Osteoblast (primary cell): Measurements from ENCODE around the gene MYL4. TPM values are rescaled to one million over a fixed set of nuclear protein-coding genes. Genes with fewer than 3 reads are reported as not detected.

Experiments used
- DNase-seq: peaks from one replicate; pipeline ENCODE4 v3.0.0; 2011; ENCODE audit warnings: low spot score, mixed read lengths; ENCODE audit not compliant: insufficient read length; ENCODE audit errors: missing footprints
- H2AFZ ChIP-seq: 2 replicates; pipeline ENCODE4 v1.6.0; 2011; ENCODE audit warnings: mild to moderate bottlenecking, low read length
- H3K27ac ChIP-seq: 2 replicates; pipeline ENCODE4 v1.5.1; 2011; ENCODE audit warnings: mild to moderate bottlenecking, low read depth, low read length, moderate library complexity
- H3K27me3 ChIP-seq: 2 replicates; pipeline ENCODE4 v1.6.0; 2012; ENCODE audit warnings: mild to moderate bottlenecking, control low read depth, inconsistent platforms, low read length, moderate library complexity; ENCODE audit not compliant: insufficient read depth
- H3K36me3 ChIP-seq: 2 replicates; pipeline ENCODE4 v1.5.1; 2011; ENCODE audit warnings: mild to moderate bottlenecking, low read length, control low read depth, moderate library complexity; ENCODE audit not compliant: insufficient read depth
- H3K4me1 ChIP-seq: 2 replicates; pipeline ENCODE4 v1.5.1; 2011; ENCODE audit warnings: mild to moderate bottlenecking, low read length, control low read depth, moderate library complexity; ENCODE audit not compliant: insufficient read depth
- H3K4me2 ChIP-seq: 2 replicates; pipeline ENCODE4 v1.6.0; 2011; ENCODE audit warnings: mild to moderate bottlenecking, low read length; ENCODE audit not compliant: insufficient read depth
- H3K4me3 ChIP-seq: fragments of 200-600 bp; sonication (generic); 3 replicates; pipeline ENCODE4 v1.5.1; 2012; ENCODE audit warnings: mild to moderate bottlenecking, low read length, inconsistent platforms; ENCODE audit not compliant: insufficient read depth
- H3K79me2 ChIP-seq: 2 replicates; pipeline ENCODE4 v1.6.0; 2012; ENCODE audit warnings: mild to moderate bottlenecking, low read length, control low read depth, inconsistent platforms; ENCODE audit not compliant: insufficient read depth
- H3K9me3 ChIP-seq: 2 replicates; pipeline ENCODE4 v1.5.1; 2011; ENCODE audit warnings: low read depth, low read length, control low read depth
- H4K20me1 ChIP-seq: 2 replicates; pipeline ENCODE4 v1.6.0; 2012; ENCODE audit warnings: mild to moderate bottlenecking, low read length, control low read depth; ENCODE audit not compliant: insufficient read depth
- total RNA-seq: library from RNA; depleted of rRNA; stranded (reverse); fragments of >200 nt; gene quantifications from 2 replicates; pipeline ENCODE4 v1.2.3, GENCODE V29; 2012
- TF ChIP-seq, protein P1 (sequence below): IDR thresholded peaks from 2 replicates; pipeline ENCODE4 v1.5.1; 2011; ENCODE audit warnings: mild to moderate bottlenecking, low read depth, low read length, moderate library complexity; ENCODE audit errors: extremely low read depth

The MYL4 gene
- total RNA-seq, 1 donor, result 0.72 TPM

DNA sequence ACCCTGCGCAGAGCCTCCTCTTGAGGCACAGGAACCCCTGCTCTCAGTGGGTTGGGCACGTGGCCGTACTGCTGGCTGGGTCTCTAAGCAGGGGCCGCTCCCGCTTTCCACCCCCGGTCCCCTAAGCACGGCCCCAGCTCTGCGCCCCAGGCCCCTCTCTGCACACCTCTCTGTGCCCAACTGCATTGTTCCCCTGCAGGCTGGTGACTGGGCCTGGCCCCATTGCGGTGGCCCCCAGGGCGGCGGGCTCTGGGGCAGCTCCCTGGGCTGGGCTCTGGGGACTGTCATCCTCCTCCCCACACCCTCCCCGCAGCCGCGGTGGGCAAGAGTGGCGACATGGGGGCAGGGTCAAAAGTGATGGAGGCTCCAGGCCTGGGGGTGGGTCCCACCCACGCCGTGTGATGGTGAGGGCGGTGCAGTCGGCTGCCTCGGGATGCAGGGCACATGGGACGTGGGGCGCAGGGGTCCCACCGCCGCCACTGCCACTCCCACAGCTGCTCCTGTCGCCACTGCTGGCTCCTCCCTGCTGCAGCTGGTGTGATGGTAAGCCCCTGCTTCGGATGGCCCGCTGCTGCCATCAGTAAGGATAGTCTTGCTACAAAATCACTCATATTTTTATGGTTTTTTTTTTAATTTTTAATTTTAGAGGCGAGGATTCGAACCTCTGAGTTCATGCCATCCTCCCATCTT, 29.3 kb downstream of the MYL4 start:
- Histone ChIP-seq H3K9me3 (no peaks in the 10 kb centered on the region), H3K4me2 (no peak overlapping the region), H3K27ac (no peak overlapping the region), H3K4me1 (peaks cover 17% of the 10 kb centered on the region), H3K4me3 (no peak overlapping the region), H2AFZ (no peak overlapping the region), H3K27me3 (no peaks in the 10 kb centered on the region), H3K36me3 (no peaks in the 10 kb centered on the region), H4K20me1 (no peaks in the 10 kb centered on the region), H3K79me2 (no peaks in the 10 kb centered on the region)
- no peak for DNase-seq
- TF ChIP-seq, protein P1, sequence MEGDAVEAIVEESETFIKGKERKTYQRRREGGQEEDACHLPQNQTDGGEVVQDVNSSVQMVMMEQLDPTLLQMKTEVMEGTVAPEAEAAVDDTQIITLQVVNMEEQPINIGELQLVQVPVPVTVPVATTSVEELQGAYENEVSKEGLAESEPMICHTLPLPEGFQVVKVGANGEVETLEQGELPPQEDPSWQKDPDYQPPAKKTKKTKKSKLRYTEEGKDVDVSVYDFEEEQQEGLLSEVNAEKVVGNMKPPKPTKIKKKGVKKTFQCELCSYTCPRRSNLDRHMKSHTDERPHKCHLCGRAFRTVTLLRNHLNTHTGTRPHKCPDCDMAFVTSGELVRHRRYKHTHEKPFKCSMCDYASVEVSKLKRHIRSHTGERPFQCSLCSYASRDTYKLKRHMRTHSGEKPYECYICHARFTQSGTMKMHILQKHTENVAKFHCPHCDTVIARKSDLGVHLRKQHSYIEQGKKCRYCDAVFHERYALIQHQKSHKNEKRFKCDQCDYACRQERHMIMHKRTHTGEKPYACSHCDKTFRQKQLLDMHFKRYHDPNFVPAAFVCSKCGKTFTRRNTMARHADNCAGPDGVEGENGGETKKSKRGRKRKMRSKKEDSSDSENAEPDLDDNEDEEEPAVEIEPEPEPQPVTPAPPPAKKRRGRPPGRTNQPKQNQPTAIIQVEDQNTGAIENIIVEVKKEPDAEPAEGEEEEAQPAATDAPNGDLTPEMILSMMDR, result no peak

DNA sequence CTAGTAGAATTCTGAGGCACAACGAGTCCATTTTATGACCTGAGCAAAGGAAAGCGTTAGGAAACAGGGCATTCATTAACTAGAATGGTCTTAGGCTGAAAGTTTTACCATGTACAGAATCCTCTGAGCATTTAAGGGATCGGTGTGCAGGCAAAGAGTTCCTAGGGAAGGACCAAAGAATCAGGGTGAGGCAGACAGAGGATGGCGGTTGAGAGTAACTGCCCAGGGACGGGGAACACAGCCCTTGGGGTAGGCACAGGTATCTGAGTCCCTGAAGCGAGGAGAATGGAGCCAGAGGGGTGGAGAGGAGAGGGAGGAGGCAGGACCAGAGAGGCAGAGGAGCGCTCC, 30.4 kb downstream of the MYL4 start:
- Histone ChIP-seq H3K9me3 (no peaks in the 10 kb centered on the region), H3K4me2 (peak overlapping the region; percentile 37), H3K27ac (peak overlapping the region; percentile 96), H3K79me2 (no peaks in the 10 kb centered on the region), H3K36me3 (no peaks in the 10 kb centered on the region), H2AFZ (peak overlapping the region; percentile 62), H4K20me1 (no peaks in the 10 kb centered on the region), H3K27me3 (no peaks in the 10 kb centered on the region), H3K4me1 (peaks cover 17% of the 10 kb centered on the region), H3K4me3 (no peak overlapping the region)
- DNase-seq, result peak; percentile 45
- TF ChIP-seq, protein P1, result no peak

DNA sequence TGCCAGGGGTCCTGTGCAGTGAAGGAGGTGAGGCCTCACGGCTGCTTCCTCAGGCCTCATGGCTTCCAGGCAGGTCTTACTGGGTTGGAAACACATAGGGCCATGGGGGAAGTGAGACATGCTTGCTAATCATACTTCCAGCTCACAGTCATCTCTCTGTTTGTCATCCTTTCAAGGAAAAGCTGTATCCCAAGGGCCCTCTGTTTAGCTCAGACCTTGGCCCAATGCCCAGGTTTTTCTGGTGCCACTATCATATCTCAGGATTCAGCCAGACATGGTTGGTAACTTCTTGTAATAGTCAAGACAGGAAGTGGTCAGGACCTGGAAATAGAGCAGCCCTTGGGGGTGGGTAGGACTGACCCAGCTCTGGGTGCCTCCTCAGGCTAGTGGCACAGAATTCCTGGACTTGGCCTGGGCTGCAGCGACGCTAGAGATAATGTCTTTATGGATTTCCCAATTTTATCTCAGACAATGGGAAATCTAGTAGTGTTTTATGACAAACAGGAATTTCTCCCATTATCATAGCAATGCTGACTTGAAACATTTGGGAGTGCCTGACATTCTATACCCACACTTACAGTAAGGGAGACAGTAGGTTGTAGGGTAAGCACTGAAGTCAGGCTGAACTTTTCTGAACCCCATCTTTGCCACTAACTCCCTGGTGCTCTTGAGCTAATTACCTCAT, 31.0 kb downstream of the MYL4 start:
- Histone ChIP-seq H3K27me3 (no peaks in the 10 kb centered on the region), H3K36me3 (no peaks in the 10 kb centered on the region), H3K4me1 (peaks cover 17% of the 10 kb centered on the region), H2AFZ (peak overlapping the region; percentile 62), H3K4me2 (peak overlapping the region; percentile 57), H3K27ac (peak overlapping the region; percentile 96), H3K4me3 (no peak overlapping the region), H3K79me2 (no peaks in the 10 kb centered on the region), H4K20me1 (no peaks in the 10 kb centered on the region), H3K9me3 (no peaks in the 10 kb centered on the region)
- TF ChIP-seq, protein P1, result no peak
- peak; percentile 98 for DNase-seq

DNA sequence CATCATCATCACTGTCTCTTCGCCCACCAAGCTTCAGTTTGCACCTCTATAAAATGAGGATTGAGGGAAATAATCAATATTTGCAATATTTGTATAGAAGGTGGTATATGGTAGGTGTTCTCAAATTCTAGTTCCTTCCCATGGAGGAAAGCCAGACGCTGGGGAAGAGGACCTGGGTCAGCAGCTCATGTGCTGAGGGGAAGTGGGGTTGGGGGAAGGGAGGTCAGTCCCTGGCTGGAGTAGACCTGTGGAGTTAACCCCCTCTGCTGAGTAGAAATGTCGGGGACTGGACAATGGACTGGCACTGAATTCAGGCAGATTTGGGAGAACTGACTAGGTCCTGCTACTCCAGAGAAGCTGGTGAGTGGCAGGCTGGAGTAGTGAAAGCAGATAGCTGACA, 31.7 kb downstream of the MYL4 start:
- Histone ChIP-seq H3K27ac (peak overlapping the region; percentile 96), H3K4me2 (peak overlapping the region; percentile 57), H3K79me2 (no peaks in the 10 kb centered on the region), H4K20me1 (no peaks in the 10 kb centered on the region), H3K36me3 (no peaks in the 10 kb centered on the region), H3K4me1 (peaks cover 17% of the 10 kb centered on the region), H3K27me3 (no peaks in the 10 kb centered on the region), H2AFZ (no peak overlapping the region), H3K4me3 (no peak overlapping the region), H3K9me3 (no peaks in the 10 kb centered on the region)
- TF ChIP-seq, protein P1, result no peak
- no peak for DNase-seq
